ENCODE data around the gene TRIO.

The TRIO gene

GRCh38 chr5:14235872-14236271 is 92.7 kb downstream of the TRIO start:
- Histone ChIP-seq H3K27ac (ENCODE audit: low read depth, low read length) (no peak overlapping the region), H3K4me3 (ENCODE audit: insufficient read depth, low read length, poor library complexity, severe bottlenecking) (no peak overlapping the region), H2AFZ (ENCODE audit: low read depth, low read length, severe bottlenecking) (no peak overlapping the region), H3K36me3 (ENCODE audit: low read length) (no peaks in the 10 kb centered on the region), H3K27me3 (ENCODE audit: low read length) (no peaks in the 10 kb centered on the region), H3K79me2 (ENCODE audit: insufficient read depth, low read length) (no peaks in the 10 kb centered on the region), H3K4me2 (ENCODE audit: low read depth, low read length, poor library complexity, severe bottlenecking) (no peak overlapping the region), H3K9ac (ENCODE audit: low read length) (no peak overlapping the region), H4K20me1 (ENCODE audit: low read depth, low read length) (peaks cover 43% of the 10 kb centered on the region), H3F3A (ENCODE audit: insufficient read depth) (no peaks in the 10 kb centered on the region), H3K9me3 (ENCODE audit: insufficient read depth, low read length) (no peaks in the 10 kb centered on the region), H3K9me2 (replicated peaks; ENCODE audit: insufficient read depth, low read length) (no peaks in the 10 kb centered on the region)
- TF ChIP-seq EZH2phosphoT487 (conservative IDR thresholded peaks at IDR 0.05; ENCODE audit: low read length), result no peak
- TF ChIP-seq, protein P1, sequence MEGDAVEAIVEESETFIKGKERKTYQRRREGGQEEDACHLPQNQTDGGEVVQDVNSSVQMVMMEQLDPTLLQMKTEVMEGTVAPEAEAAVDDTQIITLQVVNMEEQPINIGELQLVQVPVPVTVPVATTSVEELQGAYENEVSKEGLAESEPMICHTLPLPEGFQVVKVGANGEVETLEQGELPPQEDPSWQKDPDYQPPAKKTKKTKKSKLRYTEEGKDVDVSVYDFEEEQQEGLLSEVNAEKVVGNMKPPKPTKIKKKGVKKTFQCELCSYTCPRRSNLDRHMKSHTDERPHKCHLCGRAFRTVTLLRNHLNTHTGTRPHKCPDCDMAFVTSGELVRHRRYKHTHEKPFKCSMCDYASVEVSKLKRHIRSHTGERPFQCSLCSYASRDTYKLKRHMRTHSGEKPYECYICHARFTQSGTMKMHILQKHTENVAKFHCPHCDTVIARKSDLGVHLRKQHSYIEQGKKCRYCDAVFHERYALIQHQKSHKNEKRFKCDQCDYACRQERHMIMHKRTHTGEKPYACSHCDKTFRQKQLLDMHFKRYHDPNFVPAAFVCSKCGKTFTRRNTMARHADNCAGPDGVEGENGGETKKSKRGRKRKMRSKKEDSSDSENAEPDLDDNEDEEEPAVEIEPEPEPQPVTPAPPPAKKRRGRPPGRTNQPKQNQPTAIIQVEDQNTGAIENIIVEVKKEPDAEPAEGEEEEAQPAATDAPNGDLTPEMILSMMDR (IDR thresholded peaks at IDR 0.05; ENCODE audit: insufficient read depth, low read length, poor library complexity, severe bottlenecking), result no peak

DNA sequence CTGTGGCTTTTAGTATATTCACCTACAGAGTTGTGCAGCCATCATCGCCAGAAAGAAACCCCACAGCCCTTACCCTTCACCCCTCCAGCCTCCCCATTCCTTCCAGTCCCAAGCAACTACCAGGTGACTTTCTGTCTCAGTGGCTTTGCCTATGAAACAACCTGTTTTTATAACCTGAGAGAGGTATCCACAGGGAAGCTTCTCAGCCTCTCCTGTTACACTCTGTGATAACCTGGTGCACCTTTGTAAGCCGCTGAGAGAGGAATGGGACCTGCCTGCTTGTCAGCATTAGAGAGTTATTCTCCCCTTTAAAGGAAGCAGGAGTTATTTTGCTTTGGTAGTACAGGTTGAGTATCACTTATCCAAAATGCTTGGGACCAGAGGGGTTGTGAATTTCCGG is 93.6 kb downstream of the TRIO start:
- no peak overlapping the region for H3K27ac ChIP-seq (ENCODE audit: low read depth, low read length)
- no peaks in the 10 kb centered on the region for H3K79me2 ChIP-seq (ENCODE audit: insufficient read depth, low read length)
- no peaks in the 10 kb centered on the region for H3K36me3 ChIP-seq (ENCODE audit: low read length)
- no peak overlapping the region for H3K4me3 ChIP-seq (ENCODE audit: insufficient read depth, low read length, poor library complexity, severe bottlenecking)
- H4K20me1 ChIP-seq (ENCODE audit: low read depth, low read length), result peaks cover 51% of the 10 kb centered on the region
- H3F3A ChIP-seq (ENCODE audit: insufficient read depth), result no peaks in the 10 kb centered on the region
- no peaks in the 10 kb centered on the region for H3K27me3 ChIP-seq (ENCODE audit: low read length)
- no peaks in the 10 kb centered on the region for H3K9me2 ChIP-seq (replicated peaks; ENCODE audit: insufficient read depth, low read length)
- TF ChIP-seq, protein P1 (IDR thresholded peaks at IDR 0.05; ENCODE audit: insufficient read depth, low read length, poor library complexity, severe bottlenecking), result no peak
- TF ChIP-seq EZH2phosphoT487 (conservative IDR thresholded peaks at IDR 0.05; ENCODE audit: low read length), result no peak
- no peak overlapping the region for H3K9ac ChIP-seq (ENCODE audit: low read length)
- H2AFZ ChIP-seq (ENCODE audit: low read depth, low read length, severe bottlenecking), result no peak overlapping the region
- no peak overlapping the region for H3K4me2 ChIP-seq (ENCODE audit: low read depth, low read length, poor library complexity, severe bottlenecking)
- no peaks in the 10 kb centered on the region for H3K9me3 ChIP-seq (ENCODE audit: insufficient read depth, low read length)

- no peaks in the 10 kb centered on the region for H3K36me3 ChIP-seq (ENCODE audit: low read length)
- H3K9ac ChIP-seq (ENCODE audit: low read length), result no peak overlapping the region
- no peaks in the 10 kb centered on the region for H3K79me2 ChIP-seq (ENCODE audit: insufficient read depth, low read length)
- H3K27me3 ChIP-seq (ENCODE audit: low read length), result no peaks in the 10 kb centered on the region
- TF ChIP-seq, protein P1 (IDR thresholded peaks at IDR 0.05; ENCODE audit: insufficient read depth, low read length, poor library complexity, severe bottlenecking), result no peak
- no peak for TF ChIP-seq EZH2phosphoT487 (conservative IDR thresholded peaks at IDR 0.05; ENCODE audit: low read length)
- no peaks in the 10 kb centered on the region for H3K9me3 ChIP-seq (ENCODE audit: insufficient read depth, low read length)
- H3K4me3 ChIP-seq (ENCODE audit: insufficient read depth, low read length, poor library complexity, severe bottlenecking), result no peak overlapping the region
- no peaks in the 10 kb centered on the region for H3F3A ChIP-seq (ENCODE audit: insufficient read depth)
- H3K27ac ChIP-seq (ENCODE audit: low read depth, low read length), result no peak overlapping the region
- H2AFZ ChIP-seq (ENCODE audit: low read depth, low read length, severe bottlenecking), result no peak overlapping the region
- no peaks in the 10 kb centered on the region for H3K9me2 ChIP-seq (replicated peaks; ENCODE audit: insufficient read depth, low read length)
- no peak overlapping the region for H3K4me2 ChIP-seq (ENCODE audit: low read depth, low read length, poor library complexity, severe bottlenecking)
- H4K20me1 ChIP-seq (ENCODE audit: low read depth, low read length), result peaks cover 55% of the 10 kb centered on the region
Measured at GRCh38 chr5:14237317-14238086, 94.4 kb downstream of the TRIO start.
